Measurements from ENCODE around the gene FAM186B. TPM values are rescaled to one million over a fixed set of nuclear protein-coding genes. Genes with fewer than 3 reads are reported as not detected.
A peak's percentile ranks its signal among the peaks of the same experiment; 100 is the strongest.

The FAM186B gene
- total RNA-seq, 4 donors from 2014 or later, result 0.31 to 1.0 (median 0.70) TPM

DNA sequence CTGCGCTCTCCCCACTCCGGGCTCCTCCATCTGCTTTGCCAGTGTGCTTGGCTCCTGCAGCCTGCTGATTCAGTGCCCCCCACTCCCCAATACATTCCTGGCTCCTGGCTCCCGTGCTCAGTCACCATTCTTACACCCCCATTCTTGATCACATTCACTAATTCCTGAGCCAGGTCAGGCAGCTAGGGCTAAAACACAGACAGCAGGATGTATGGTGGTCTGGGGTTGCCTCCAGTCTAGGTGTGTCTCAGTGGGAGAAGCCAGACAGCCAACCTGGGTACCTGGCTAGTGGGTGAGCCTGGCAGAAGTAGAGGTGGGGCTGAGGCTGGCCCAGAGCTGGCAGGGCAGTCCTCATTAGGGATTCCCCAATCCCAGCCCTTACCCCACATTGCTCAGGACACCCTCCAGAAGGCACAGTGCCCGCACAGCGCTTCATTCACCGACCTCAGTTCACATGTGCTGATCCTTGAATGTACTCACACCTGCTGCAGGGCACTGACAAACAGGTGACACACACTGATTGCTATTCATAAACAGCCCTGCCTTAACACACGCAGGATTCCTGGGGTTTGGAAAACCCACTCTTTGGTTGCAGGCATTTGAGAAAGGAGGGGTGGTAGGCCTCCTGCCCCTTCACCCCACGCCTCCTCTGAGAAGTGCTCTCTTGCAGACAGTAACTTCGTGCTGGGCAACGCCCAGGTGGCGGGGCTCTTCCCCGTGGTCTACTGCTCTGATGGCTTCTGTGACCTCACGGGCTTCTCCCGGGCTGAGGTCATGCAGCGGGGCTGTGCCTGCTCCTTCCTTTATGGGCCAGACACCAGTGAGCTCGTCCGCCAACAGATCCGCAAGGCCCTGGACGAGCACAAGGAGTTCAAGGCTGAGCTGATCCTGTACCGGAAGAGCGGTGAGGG, 65.0 kb downstream of the FAM186B start:
- intact Hi-C loops (cut with DNase I; ENCODE audit: low total_unique reads) (no loop called here), in situ Hi-C loops (cut with MboI; ENCODE audit: low sequenced_read_pairs in 4 of 4) (no loop called here)
- peaks cover 28 to 35% (median 35%) of the 10 kb centered on the region in 3 donors for H3K27me3 ChIP-seq
- H3K4me1 ChIP-seq, result peaks cover 8 to 14% of the 10 kb centered on the region in 2 donors
- ATAC-seq (no peak), DNase-seq (no peak)
- H3K4me3 ChIP-seq, result no peak overlapping the region
- no peaks in the 10 kb centered on the region for H3K36me3 ChIP-seq
- no peaks in the 10 kb centered on the region for H3K9me3 ChIP-seq
- TF ChIP-seq, protein P1, sequence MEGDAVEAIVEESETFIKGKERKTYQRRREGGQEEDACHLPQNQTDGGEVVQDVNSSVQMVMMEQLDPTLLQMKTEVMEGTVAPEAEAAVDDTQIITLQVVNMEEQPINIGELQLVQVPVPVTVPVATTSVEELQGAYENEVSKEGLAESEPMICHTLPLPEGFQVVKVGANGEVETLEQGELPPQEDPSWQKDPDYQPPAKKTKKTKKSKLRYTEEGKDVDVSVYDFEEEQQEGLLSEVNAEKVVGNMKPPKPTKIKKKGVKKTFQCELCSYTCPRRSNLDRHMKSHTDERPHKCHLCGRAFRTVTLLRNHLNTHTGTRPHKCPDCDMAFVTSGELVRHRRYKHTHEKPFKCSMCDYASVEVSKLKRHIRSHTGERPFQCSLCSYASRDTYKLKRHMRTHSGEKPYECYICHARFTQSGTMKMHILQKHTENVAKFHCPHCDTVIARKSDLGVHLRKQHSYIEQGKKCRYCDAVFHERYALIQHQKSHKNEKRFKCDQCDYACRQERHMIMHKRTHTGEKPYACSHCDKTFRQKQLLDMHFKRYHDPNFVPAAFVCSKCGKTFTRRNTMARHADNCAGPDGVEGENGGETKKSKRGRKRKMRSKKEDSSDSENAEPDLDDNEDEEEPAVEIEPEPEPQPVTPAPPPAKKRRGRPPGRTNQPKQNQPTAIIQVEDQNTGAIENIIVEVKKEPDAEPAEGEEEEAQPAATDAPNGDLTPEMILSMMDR (IDR thresholded peaks at IDR 0.05 in 4 of 5, conservative IDR thresholded peaks at IDR 0.05 in 1 of 5), result no peak
- no peak for TF ChIP-seq POLR2A (IDR thresholded peaks at IDR 0.05)
- H3K27ac ChIP-seq, result no peak overlapping the region

DNA sequence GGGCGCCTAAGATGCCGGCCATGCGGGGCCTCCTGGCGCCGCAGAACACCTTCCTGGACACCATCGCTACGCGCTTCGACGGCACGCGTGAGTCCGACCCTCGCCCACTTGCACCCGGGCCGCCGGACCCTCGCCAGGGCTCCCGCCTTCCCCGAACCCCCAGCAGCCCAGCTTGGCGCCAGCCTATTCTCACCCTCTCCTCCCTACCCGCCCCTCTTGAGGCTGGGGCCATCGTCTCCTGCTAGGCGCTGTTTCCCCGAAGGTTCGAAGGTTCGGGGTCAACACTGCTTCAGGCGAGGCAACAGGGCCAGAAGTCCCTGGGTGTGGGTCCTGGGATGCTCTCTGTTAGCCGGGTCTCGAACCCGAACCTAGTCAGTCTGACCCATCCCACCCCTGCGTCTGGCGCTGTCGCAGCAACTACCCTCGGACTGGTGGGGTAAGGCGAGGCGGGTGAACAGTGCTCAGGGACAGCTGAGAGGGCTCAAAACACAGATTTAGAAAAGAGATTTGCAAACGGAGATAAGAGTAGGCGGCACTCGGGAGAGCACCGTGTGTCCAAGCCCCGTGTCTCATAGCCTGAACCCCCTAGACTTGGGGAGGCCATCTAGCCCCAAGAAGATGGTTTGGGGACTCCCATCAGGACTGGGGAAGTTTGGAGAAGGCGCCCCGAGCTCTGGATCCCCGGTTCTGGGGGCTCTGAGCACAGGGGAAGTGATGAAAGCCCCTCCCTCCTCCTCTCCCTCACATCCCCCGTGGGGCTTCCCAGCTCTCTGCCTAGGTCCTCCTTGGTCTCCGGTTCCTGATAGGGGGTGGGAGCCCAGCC, 65.8 kb downstream of the FAM186B start:
- H3K36me3 ChIP-seq, result no peaks in the 10 kb centered on the region
- intact Hi-C loops (cut with DNase I; ENCODE audit: low total_unique reads), result no loop called here
- H3K27ac ChIP-seq, result no peak overlapping the region
- peaks cover 8 to 14% of the 10 kb centered on the region in 2 donors for H3K4me1 ChIP-seq
- no peaks in the 10 kb centered on the region for H3K9me3 ChIP-seq
- TF ChIP-seq POLR2A (IDR thresholded peaks at IDR 0.05), result no peak
- TF ChIP-seq, protein P1 (IDR thresholded peaks at IDR 0.05 in 4 of 5, conservative IDR thresholded peaks at IDR 0.05 in 1 of 5), result no peak
- peaks cover 28 to 35% (median 35%) of the 10 kb centered on the region in 3 donors for H3K27me3 ChIP-seq
- DNase-seq (no peak), ATAC-seq (no peak)
- no peak overlapping the region for H3K4me3 ChIP-seq
- in situ Hi-C loops (cut with MboI; ENCODE audit: low sequenced_read_pairs in 4 of 4), result no loop called here

DNA sequence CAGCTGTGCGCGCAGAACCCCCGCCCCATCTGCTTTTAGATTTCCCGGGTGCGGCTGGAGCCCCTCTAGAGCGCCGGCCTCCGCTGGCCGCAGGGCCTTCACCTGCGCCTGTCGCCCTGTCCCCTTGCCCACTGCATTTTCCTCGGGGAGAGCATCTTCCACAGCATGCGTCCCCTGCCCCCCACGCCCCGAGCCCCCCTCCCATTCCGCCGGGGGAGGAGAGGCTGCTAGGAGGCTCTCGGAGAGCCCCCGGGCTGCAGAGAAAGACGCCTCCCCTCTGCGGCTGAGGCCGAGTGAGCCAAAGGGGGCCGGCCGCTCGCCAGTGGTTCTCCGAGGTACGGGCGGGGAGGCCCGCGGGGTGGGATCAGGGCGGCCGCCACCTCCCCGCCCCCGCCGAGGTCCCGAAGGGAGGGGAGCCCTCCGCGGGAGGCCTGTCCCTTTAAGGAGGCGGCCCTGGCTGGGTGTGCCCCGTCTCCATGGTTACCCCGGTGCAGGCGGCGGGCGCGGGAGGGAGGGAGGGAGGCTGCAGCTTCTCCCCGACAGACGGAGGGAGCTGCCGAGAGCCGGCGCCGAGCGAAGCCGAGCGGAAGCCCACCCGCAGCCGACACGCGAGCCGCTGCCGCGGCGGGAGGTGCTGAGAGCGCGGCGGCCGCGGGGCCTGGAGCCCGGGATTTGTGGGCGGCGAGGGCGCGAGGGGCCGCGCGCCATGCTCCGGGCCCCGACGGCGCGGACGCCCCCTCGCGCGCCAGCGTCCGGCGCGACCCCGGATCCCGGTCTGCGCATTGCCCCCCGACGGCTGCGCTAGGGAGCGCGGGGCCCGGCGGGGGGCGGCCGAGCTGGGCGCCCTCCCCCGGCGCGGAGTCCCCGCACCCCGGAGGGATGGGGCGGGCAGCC, 66.7 kb downstream of the FAM186B start, which contains the start of gene KCNH3:
TSS of gene KCNH3 (plus strand) at position 521 of the 894 bp plus-strand sequence. CDS start 387 bp downstream, outside the sequence.
- Histone ChIP-seq H3K27me3 (peaks cover 28 to 35% (median 35%) of the 10 kb centered on the region in 3 donors), H3K27ac (no peak within 1 kb of the TSS), H3K4me1 (peaks cover 8 to 14% of the 10 kb centered on the region in 2 donors), H3K9me3 (no peaks in the 10 kb centered on the region), H3K4me3 (peak within 1 kb of the TSS; percentile 55 to 62 (median 60)), H3K36me3 (no peaks in the 10 kb centered on the region)
- no peak for TF ChIP-seq POLR2A (IDR thresholded peaks at IDR 0.05)
- TF ChIP-seq, protein P1 (IDR thresholded peaks at IDR 0.05 in 4 of 5, conservative IDR thresholded peaks at IDR 0.05 in 1 of 5), result no peak
- intact Hi-C loops (cut with DNase I; ENCODE audit: low total_unique reads), result no loop called here
- in situ Hi-C loops (cut with MboI; ENCODE audit: low sequenced_read_pairs in 4 of 4), result no loop called here
- DNase-seq (peak; percentile 57 to 58), ATAC-seq (peak in 1 of 2 donors; percentile 42)

All from gastrocnemius medialis (tissue), 4 donors.